GM21367 (cell line): Measurements from ENCODE around the gene KCNAB1.
"Not testable (repeated sequence)": the region's sequence is repeated elsewhere in the genome, so short reads cannot be mapped to it uniquely, and the experiment has no call there.

Source experiments
- ATAC-seq: cut with Tn5 transposase; IDR thresholded peaks from one replicate; pipeline ENCODE4 v1.9.1; 2021; ENCODE audit not compliant: unreplicated experiment

The KCNAB1 gene

DNA sequence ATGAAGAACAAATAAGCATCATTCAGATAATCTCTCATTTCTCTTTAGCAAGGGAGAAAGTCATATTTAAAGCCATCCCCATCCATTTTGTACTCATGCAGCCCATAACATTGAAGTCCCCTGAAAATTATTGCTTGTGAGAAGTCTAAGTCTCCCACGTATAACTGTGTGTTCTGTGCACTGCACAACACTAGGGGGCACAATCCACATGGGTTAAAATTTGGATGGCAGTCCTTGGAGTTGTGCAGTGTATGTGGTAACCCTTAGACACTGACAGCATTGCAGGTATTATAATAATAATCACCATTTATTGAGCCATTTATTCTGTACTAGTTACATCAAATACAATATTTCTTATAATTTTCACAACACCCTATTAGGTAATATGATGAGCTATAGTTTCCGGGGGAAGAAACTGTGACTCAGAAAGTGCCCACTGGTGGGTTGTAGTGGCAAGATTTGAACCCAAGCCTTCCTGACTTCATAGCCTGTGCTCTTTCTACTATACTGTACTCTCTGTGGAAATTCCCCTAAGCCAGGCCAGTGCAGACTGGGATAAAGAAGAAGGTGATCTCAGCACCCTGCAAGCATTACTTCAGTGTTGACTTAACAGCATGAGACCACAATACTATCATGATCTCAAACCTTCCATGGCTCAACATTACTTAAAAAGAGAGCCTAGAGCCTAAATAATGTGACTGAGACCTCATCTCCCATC lies 15.7 kb downstream of the KCNAB1 start:
- no peak for ATAC-seq

DNA sequence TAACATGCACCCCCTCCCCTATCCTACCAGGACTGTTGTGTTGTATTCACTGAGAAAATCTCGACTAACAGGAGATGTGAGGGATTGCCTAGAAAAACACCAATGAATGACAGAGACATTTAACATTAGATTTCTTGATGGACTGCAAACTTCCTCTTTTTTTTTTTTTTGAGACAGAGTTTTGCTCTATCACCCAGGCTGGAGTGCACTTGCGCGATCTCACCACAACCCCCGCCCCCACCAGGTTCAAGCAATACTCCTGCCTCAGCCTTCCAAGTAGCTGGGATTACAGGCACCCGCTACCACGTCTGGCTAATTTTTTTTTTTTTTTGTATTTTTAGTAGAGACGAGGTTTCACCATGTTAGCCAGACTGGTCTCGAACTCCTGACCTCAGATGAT lies 17.0 kb downstream of the KCNAB1 start:
- not testable (repeated sequence) for ATAC-seq

DNA sequence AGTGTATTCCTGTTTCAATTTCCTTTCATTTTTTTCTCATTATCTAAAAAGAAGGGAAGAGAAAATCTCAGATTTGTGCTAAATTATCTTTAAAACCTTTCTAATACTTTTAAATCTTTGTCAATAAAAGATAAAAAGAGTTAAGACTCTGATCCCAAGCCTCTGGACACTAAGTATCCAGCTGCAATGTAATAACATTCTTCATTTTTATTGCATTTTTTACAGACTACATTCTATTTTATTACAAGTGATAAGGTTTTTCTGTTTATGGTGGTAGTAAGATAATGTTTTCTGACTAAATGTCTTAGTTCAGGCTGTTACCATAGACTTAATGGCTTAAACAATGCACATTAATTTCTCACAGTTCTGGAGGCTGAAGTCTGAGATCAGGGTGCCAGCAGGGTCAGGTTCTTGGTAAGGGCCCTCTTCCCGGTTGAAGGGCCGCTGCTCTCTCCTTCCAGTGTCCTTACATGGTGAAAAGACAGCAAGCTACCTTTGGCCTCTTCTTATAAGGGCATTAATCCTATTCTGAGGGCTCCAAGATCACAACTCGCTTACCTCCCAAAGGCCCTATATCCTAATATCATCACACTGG lies 19.7 kb downstream of the KCNAB1 start:
- no peak for ATAC-seq

DNA sequence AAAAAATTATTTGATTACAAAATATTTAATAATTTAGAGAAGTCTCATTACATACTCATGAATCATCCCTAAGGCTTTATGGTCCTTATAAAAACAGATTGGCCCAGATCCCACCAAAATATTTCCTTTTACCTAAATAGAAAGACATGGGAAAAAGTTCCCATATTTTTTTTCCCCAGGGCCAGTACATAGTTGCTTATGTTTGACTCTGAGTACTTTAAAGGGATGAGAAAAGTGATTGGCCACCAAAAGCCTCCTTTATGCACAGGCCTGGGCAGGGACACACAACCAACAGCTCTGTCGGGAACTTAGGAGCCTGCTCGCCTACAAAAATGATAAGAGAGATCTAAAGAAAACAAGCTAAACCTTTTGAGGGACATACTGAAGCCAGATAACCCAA lies 22.3 kb downstream of the KCNAB1 start:
- ATAC-seq: no peak

DNA sequence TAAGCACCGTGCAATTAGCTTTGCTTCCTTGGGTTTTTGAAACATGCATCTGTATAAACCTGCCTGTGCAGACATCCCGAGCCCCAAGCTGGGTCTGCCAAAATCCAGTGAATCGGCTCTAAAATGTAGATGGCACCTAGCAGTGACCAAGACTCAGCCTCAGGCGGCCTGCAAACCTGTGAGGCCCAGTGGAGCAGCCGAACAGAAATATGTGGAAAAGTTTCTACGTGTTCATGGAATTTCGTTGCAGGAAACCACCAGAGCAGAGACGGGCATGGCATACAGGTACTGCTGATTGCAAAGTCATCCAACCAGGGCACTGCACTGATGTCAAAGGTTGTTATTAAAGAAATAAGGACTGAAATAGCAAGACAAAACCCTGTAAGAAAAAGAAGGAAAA lies 22.8 kb downstream of the KCNAB1 start:
- ATAC-seq: no peak

DNA sequence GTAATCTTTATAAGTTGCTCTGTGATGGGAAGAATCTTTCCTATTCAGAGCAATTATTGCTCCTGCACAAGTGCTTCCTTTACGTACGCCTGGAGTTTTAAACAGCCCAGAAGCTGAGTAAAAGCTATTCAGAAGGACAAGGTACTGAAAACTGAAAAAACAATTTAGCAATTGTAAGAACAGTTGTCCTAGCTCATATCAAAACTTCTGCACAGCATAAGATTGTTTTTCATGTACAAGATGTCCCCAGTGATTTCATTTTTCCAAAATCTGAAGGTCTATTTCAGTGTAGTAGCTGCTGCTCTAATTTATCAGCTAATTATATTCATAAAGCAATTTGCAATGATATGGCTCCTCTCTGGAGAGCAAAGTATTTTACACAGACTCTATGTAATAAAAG lies 23.7 kb downstream of the KCNAB1 start:
- ATAC-seq: no peak

DNA sequence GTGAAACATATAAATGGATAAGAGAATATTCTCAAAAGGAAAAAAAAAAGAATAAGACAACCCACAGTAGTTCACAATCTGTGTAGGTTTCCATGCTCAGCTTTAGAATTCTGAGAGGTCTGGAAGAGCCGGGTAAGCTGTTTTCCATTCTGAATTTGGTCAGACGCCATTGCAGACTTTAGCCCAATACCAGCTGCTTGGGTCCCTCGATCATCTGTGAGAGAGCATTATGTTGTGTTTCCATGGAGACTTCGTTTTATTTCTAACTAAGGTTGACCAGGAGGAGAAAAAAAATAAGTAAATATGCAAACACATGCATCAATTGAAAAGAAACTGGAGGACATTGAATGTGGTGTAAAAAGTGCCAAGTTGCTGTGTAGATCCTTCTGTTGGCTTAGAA lies 25.5 kb downstream of the KCNAB1 start:
- ATAC-seq: no peak

DNA sequence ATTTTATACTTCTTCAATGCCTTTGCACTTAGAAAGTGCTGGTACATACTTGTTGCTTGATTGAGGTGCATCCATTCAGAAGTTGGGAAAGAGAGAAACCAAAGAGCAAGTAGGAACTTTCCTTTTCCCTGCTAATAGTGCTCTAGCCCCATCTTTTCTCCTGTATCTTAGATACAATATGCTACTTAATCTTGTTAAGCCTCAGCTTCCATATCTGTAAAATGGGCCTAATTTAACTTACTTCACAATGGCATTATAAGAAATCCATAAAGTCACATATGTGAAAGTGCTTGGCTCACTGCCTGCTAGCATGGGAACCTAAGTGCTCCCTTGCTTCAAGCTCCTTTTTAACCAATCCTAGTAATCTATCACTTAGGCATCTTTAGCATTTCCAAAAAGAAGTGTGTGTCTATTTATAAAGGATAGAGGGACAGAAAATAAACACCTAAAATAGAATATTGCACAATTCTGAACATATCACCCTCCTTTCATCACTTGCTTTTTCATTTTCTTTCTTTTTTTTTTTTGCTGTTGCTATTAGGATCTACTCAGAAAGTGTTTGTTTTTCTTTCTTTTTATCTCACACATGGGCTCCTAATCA lies 28.1 kb downstream of the KCNAB1 start:
- ATAC-seq: no peak

DNA sequence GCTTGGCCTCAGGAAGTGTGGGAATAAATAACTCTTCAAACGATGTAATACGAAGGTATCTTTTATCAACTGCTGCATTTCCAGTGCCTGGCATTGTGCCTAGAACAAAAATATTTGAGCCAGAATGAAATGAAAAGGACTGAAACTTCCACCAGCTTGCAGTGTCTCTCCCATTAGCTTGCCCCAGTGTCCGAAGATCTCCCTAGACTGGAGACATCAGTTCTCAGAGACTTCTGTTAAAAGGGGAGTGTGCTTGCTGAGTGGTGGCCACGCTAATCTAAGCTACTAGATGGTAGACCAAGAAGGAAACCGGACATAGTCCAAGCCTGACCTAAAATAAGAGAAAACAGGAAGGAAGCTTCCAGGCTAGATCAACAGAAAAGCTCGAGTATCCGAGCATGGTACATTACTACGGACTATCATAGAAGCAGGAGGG lies 28.6 kb downstream of the KCNAB1 start:
- no peak for ATAC-seq

DNA sequence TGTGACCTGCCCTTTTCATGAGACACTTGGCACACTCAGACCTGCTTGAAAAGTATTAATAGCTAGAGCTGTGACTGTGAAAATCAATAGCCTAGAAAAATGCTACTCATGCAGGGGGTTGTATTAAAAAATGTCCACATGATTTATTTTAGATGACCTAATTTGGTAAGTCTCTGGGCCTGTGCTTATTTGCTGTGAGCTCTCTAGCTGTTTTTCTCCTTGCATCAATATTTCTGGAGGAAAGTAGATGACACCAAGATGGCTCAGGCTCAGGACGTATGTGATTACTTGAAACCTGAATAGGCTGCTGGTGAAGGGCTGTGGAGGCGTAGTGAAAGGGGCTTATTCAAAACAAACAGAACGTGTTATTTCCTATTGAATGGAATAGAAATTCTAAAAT lies 29.5 kb downstream of the KCNAB1 start:
- no peak for ATAC-seq

DNA sequence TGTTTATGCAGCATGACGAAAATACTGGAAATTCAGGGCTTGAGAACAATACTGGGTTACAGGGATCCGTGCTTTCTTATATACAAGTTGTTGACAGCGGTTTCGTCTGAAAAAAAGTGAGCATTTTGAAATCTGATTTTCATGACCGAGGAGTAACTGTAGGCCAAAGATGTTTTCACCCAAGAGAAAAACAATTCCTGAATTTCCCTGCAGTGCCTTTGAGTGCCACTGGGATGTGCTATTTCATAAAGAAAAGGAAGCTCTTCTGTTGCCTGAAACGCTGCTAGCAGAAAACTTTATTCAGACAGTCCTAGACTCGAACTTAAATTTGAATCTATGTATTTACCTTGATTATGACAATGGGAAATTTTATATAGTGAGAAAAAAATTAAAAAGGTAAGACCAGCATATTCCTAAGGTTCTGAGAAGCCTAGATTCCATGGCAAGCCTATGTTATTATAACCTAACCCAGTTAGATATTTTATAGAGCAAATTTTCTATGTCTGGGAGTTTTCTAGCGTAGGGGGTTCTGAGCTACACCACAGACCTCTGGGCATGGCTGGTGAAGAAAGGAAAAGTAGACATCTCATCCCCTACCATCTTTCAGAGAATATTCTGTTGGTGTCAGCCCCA lies 30.2 kb downstream of the KCNAB1 start:
- no peak for ATAC-seq

DNA sequence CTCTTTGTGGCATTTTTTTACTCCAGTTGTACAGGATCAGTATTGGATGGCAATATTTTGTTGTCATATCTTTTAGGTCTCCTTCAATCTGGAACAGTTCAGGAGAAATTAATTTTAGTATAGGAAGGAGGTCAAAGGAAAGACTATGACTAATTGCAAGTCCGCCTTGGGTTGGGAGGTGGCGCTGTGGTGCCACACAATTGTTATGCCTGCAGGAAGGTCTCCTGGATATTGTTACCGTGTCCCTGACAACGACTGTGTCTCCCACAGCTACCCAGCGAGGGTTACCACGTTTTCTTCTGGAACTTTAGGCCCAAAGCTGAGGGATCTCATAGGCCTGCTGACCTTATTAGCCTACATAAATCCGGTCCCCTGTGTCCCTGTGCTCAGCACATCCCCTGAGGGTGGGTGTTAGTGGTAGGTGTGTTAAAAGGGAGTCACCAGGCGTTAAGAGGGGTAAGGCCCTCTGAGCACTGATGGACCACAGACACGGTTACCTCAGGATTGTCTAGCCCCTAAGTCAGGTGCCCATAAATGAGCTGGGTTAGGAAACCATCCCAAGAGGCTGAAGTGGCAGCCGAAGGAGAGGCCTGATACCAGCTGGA lies 31.5 kb downstream of the KCNAB1 start:
- ATAC-seq: no peak

DNA sequence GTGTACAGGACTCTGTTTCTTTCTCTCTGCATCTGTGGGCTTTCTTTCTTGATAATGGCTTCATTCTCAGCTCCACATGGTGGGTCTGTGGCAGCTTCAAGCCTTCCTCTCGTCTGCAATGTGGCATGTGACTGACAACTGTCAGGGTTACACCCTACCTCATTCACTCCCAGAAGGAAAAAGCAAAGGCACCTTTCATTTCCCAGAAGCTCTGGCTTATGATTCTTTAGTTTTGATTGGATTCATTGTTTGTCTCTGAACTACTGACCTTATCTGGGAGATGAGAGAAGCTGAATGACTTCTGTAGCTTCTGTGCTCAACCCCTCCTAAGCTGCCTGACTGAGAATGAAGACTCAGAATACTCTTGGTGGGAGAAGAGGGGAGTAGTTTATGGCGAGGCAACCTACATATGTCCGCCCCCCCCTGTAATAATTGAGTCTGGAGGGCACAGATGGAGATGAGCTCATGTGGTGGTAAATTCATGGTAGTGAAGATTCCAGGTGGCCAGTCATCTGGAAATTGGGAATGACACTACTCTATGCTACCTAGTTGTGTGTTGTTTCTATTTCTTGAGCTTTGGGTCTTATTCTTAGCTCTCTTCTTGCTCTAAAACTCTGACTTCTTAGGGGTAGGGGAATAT lies 38.4 kb downstream of the KCNAB1 start:
- no peak for ATAC-seq

DNA sequence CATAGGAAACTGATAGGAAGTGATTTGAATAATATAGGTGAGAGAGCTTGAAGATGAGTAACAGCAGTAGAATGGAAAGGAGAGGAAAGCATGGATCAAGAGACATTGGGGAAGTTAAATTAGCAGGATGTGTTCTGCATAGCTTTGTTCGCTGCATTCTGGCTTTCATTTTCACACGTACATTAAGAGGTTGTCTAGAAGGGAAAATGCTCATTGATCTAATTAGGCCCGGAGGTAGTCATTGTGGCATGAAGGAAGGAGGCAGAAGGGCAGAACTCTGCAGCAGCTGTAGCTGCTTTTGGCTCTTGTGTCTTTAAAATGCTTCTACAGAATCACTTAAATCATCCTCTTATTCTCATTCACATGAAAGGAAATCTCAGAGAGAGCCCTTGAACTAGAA lies 40.3 kb downstream of the KCNAB1 start:
- peak; percentile 76 for ATAC-seq

DNA sequence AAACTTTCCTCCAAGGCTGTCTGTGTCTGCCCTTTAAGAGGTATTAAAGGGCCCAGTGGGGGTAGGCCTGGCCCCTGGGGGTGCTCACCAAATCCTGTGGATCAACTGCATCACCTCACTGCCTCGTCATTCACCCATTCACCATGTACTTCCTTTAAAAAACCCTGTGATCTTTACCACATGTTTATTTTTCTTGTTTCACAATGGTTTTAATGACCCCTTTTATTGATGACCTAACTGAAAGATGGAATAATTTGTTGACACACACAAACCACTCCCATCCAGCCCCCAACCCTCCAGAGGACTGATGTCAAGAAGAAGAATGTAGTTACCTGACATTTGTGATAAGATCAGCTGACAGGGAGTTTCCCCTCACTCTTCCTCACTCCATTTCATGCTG lies 40.8 kb downstream of the KCNAB1 start:
- no peak for ATAC-seq

DNA sequence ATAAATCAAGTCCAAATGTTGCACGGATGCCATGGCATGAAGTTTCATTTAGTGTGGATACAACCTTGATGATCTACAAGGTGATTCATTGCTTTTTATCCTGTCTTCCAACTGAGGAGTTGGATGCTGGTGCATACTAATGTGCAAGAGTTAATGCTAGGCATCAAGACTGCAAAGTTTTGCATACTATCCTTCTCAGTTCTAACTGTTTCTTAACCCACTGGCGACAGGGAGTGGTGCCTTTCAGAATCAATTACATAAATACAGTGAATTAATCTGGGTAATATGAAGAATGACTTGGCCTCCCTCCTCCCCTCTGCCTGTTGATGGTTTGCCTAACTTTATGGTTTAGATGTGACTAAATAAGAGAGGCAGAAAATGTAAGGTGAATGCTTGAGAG lies 43.5 kb downstream of the KCNAB1 start:
- ATAC-seq: no peak

DNA sequence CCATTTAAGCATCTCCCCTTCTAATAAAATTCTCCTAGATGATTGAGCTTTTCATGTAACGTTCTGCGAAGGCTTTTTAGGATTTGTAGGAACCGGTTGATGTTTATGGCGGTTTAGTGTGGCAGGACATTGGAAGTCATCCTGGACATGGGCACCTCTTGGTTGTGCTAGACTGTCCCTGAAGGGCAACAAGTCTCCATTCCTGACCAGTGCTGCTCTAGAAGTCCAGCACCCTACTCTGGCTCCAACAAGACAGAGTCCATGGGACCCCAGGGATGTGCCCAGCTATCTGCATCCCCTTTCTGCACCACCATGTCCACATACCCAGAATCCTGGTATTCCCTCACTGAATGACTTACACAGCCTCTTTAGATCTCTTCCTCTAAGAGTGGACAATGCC lies 46.4 kb downstream of the KCNAB1 start:
- ATAC-seq: no peak

DNA sequence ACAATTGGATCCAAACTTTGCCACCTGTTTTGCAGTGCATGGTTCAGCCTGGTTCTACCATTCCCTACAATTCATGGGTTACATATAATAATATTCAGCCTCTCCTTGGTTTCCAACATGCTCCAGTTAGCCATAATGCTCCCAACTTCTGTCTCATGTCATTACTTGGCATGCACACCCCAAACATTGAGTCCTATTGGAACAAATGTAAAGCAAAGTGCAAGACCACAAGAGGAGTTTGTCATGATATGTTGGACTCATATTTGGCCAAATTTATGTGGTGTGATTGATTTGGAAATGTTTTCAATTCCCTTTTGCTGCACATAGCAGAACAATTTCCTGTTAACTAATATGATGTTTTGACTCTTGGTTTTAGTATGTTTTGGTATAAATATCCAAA lies 50.2 kb downstream of the KCNAB1 start:
- ATAC-seq: no peak

DNA sequence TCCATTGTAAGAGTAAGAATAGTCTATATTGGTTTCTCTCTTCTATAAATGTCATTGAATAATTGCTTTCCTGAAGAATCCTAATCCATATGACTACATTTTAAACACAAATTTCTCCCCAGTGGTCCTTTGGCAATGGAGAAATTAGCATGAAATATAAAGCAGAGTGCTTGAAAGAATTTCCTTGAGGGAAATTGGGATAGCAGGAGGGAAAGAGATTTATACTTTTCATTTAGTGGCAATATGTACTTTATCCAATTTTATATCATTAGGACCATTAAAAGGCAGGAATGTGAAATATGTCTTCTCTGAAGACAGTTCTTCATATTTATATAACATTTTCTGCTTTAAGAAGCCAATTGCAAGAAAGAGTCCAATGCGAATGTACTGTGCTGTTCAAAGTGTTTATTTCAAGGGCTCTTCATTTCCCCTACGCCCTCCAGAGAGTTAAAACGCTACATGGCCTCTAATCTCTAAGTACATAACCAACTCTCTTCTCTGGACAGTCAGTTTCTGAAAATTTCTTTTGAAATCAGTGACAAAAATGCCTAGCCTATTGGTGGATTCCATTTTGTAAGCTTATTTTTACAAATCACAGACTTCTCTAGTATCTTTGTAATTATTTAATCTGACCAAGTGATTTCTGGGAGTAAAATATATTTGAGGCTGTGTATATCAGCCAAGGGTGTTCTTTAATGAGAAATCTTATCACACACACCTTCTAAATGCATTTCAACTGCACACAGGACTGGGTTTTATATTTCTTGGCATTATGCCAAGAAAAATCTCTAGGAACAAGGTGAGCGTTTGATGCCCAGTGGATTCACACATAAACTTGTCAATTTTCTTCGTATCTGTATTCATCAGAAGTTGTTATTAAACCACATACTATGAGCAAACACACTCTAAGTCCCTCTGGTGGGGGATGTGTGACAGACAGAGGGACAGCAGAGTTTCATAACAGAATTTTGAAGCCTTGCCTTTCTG lies 51.2 kb downstream of the KCNAB1 start:
- ATAC-seq: no peak

DNA sequence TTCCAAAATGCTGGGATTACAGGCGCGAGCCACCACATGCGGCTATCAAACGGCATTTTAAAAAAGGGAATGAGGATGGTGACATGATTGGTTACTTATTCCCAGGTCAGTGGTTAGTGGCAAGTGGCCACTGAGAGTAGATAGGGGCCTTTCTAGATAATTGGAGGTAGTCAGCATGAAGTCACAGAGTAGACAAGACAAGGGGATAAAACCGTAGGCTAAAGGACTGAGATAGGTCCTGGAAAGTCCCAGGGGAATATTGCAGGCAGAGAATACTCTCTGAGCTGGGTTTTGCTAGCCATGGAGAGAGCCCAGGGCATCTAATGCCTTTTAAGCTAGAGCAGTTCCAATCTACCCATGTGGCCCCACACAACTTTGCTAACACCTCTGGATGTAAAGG lies 52.2 kb downstream of the KCNAB1 start:
- ATAC-seq: no peak
